NCI-H82 treated with DMSO at 0.1 percent for 48 hours (cell line): Measurements from ENCODE around the gene UPK2.
A peak's percentile ranks its signal among the peaks of the same experiment; 100 is the strongest.
"Not testable (repeated sequence)": the region's sequence is repeated elsewhere in the genome, so short reads cannot be mapped to it uniquely, and the experiment has no call there.

ENCODE experiments used
- DNase-seq: peaks from one replicate; lab custom pipeline; 2025; ENCODE audit not compliant: unreplicated experiment; lab: John Stamatoyannopoulos, UW

The UPK2 gene

DNA sequence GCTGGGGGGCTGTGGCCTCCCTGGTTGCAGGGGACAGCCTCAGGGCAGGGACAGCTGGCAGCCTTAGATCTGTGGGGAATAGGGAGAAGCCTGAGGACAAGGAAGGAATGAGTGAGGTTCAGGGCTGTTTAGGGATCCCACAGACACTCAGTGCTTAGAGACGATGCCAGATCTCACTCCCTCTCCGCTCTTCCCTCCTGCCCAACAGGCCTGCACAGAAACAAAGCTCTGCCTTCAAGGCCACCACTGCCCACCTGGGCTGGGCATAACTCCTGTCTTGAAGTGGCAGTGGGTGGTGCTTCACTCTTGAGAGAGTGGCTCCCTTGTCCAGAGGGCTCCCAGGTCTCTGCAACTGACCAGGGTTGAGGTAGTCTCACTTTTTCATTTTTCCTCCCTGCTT is 28.7 kb downstream of the UPK2 start:
- no peak for DNase-seq

GRCh38 chr11:118988280-118988679 is 32.2 kb downstream of the UPK2 start:
- no peak for DNase-seq

DNA sequence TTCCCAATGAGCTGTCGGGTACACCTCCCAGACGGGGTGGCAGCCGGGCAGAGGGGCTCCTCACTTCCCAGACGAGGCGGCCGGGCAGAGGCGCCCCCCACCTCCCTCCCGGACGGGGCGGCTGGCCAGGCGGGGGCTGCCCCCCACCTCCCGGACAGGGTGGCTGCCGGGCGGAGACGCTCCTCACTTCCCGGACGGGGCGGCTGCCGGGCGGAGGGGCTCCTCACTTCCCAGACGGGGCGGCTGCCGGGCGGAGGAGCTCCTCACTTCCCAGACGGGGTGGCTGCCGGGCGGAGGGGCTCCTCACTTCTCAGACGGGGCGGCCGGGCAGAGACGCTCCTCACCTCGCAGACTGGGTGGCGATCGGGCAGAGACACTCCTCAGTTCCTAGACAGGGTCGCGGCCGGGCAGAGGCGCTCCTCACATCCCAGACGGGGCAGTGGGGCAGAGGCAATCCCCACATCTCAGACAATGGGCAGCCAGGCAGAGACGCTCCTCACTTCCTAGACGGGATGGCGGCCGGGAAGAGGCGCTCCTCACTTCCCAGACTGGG is 35.5 kb downstream of the UPK2 start:
- DNase-seq: not testable (repeated sequence)

GRCh38 chr11:118996926-118997626 is 41.0 kb downstream of the UPK2 start:
- no peak for DNase-seq

GRCh38 chr11:118997627-118998387 is 41.7 kb downstream of the UPK2 start, which contains the start of gene CENATAC:
Gene CENATAC (plus strand): TSS chr11:118998138. CDS start chr11:118998198, 60 bp downstream.
- peak; percentile 69 for DNase-seq

DNA sequence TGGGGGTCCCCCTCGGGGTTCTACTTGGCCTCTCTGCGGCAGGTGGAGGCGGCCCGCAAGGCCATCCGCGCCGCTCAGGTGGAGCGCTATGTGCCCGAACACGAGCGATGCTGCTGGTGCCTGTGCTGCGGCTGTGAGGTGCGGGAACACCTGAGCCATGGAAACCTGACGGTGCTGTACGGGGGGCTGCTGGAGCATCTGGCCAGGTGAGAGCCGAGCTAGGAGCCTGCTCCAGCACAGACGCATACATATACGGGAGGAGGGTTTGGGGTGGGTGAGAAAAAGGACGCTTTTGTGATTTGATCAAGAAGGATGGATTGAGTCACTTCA is 42.3 kb downstream of the UPK2 start:
- DNase-seq: no peak

GRCh38 chr11:118998822-118999221 is 42.7 kb downstream of the UPK2 start:
- no peak for DNase-seq

- DNase-seq: no peak
Observed at GRCh38 chr11:119000906-119001305, 44.8 kb downstream of the UPK2 start.

GRCh38 chr11:119006656-119007055 is 50.6 kb downstream of the UPK2 start:
- no peak for DNase-seq
